OCI-LY3 (cell line): ENCODE data around the gene GPR62.
"Not testable (repeated sequence)": the region's sequence is repeated elsewhere in the genome, so short reads cannot be mapped to it uniquely, and the experiment has no call there.

Experiments
- H2AFZ ChIP-seq: fragments of 200-600, 300-600 bp; shearing (Covaris generic); 2 replicates; pipeline ENCODE4 v1.6.0; 2014; ENCODE audit warnings: antibody characterized with exemption, low read depth, low read length
- H3K27ac ChIP-seq: fragments of 200-600, 300-600 bp; sonication (generic); 2 replicates; pipeline ENCODE4 v1.5.1; 2014; ENCODE audit warnings: mild to moderate bottlenecking, low read length, moderate library complexity, mixed read lengths
- H3K27me3 ChIP-seq: fragments of 200-600, 300-600 bp; sonication (generic); 2 replicates; pipeline ENCODE4 v1.6.1; 2014; ENCODE audit warnings: low read depth, low read length, mixed read lengths
- H3K36me3 ChIP-seq: fragments of 200-600, 300-600 bp; sonication (generic); replicated peaks from 2 replicates; pipeline ENCODE3; 2014; ENCODE audit warnings: low read depth, low read length, mixed read lengths
- H3K4me1 ChIP-seq: fragments of 300-600, 200-600 bp; sonication (generic); 2 replicates; pipeline ENCODE4 v1.6.1; 2014; ENCODE audit warnings: low read length, mixed read lengths
- H3K4me2 ChIP-seq: fragments of 200-600, 300-600 bp; sonication (generic); 2 replicates; pipeline ENCODE4 v1.6.1; 2014; ENCODE audit warnings: low read length, mixed read lengths
- H3K4me3 ChIP-seq: fragments of 300-600, 200-600 bp; sonication (generic); 2 replicates; pipeline ENCODE4 v1.5.1; 2014; ENCODE audit warnings: antibody characterized with exemption, mild to moderate bottlenecking, low read length, moderate library complexity
- H3K79me2 ChIP-seq: fragments of 300-600, 200-600 bp; shearing (Covaris generic); 2 replicates; pipeline ENCODE4 v1.6.1; 2014; ENCODE audit warnings: mild to moderate bottlenecking, low read length, mixed read lengths
- H3K9ac ChIP-seq: fragments of 300-600, 200-600 bp; shearing (Covaris generic); 2 replicates; pipeline ENCODE4 v1.6.0; 2014; ENCODE audit warnings: mild to moderate bottlenecking, low read length, moderate library complexity
- H3K9me3 ChIP-seq: fragments of 200-600, 300-600 bp; shearing (Covaris generic); 2 replicates; pipeline ENCODE4 v1.6.1; 2014; ENCODE audit warnings: low read length, mixed read lengths; ENCODE audit not compliant: insufficient read depth
- H4K20me1 ChIP-seq: fragments of 200-600, 300-600 bp; sonication (generic); 2 replicates; pipeline ENCODE4 v1.6.1; 2016; ENCODE audit warnings: low read length, mixed read lengths; ENCODE audit not compliant: insufficient read depth
- EZH2phosphoT487 ChIP-seq: fragments of 200-600 bp; shearing (Covaris generic); IDR thresholded peaks from 2 replicates; pipeline ENCODE4 v1.6.1; 2018; ENCODE audit warnings: antibody characterized with exemption, mixed run types, low read depth
- TF ChIP-seq, protein P1 (sequence below): fragments of 200-600, 300-600 bp; sonication (generic); IDR thresholded peaks from 2 replicates; pipeline ENCODE4 v1.5.1; 2014; ENCODE audit warnings: antibody characterized with exemption, low read length, low read depth

Gene GPR62

DNA sequence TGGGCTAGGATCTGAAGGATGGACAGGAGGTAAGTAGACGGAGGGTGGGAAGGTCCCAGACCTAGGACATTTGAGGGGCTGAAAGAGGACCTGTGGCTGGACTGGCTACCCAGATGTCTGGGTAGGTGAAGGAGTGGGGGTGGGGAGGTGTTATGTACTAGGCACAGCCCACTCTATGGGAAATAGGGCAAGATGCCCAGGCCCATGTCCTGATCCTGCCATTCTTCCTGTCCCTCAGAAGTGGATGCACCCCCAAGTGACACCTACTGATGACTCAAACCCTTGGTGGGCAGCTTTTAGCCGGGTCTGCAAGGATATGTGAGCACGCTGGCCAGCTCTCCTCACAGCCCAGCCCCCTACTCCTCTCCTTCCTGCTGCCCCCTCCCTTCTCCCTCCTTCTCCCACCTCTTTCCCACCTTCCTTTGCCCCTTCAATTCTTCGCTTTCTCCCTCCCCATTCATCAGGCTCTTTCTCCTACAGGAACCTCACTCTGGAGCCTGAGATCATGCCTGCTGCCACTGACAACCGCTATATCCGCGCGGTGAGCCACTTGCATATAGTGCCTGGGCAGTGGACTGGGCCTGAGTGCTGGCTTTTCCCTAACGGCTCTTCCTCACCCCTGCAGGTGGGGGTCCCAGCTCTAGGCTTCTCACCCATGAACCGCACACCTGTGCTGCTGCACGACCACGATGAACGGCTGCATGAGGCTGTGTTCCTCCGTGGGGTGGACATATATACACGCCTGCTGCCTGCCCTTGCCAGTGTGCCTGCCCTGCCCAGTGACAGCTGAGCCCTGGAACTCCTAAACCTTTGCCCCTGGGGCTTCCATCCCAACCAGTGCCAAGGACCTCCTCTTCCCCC lies 33.3 kb downstream of the GPR62 start:
- Histone ChIP-seq H2AFZ (no peak overlapping the region), H3K79me2 (peaks cover 14% of the 10 kb centered on the region), H3K4me3 (no peak overlapping the region), H3K4me1 (peaks cover 22% of the 10 kb centered on the region), H3K9ac (no peak overlapping the region), H3K36me3 (peaks cover 19% of the 10 kb centered on the region), H3K4me2 (no peak overlapping the region), H4K20me1 (peaks cover 2% of the 10 kb centered on the region; the same call in 1 of the 2 replicates), H3K9me3 (no peaks in the 10 kb centered on the region), H3K27me3 (no peaks in the 10 kb centered on the region), H3K27ac (no peak overlapping the region)
- TF ChIP-seq, protein P1, sequence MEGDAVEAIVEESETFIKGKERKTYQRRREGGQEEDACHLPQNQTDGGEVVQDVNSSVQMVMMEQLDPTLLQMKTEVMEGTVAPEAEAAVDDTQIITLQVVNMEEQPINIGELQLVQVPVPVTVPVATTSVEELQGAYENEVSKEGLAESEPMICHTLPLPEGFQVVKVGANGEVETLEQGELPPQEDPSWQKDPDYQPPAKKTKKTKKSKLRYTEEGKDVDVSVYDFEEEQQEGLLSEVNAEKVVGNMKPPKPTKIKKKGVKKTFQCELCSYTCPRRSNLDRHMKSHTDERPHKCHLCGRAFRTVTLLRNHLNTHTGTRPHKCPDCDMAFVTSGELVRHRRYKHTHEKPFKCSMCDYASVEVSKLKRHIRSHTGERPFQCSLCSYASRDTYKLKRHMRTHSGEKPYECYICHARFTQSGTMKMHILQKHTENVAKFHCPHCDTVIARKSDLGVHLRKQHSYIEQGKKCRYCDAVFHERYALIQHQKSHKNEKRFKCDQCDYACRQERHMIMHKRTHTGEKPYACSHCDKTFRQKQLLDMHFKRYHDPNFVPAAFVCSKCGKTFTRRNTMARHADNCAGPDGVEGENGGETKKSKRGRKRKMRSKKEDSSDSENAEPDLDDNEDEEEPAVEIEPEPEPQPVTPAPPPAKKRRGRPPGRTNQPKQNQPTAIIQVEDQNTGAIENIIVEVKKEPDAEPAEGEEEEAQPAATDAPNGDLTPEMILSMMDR, result no peak
- no peak for TF ChIP-seq EZH2phosphoT487

- not testable (repeated sequence) for H2AFZ ChIP-seq, H3K4me2 ChIP-seq, H4K20me1 ChIP-seq, H3K27me3 ChIP-seq, H3K27ac ChIP-seq, H3K9ac ChIP-seq, H3K9me3 ChIP-seq, H3K4me3 ChIP-seq
- Histone ChIP-seq H3K4me1 (peaks cover 27% of the 10 kb centered on the region), H3K36me3 (peaks cover 36% of the 10 kb centered on the region), H3K79me2 (peaks cover 33% of the 10 kb centered on the region)
Measured at GRCh38 chr3:51990501-51990971, 35.4 kb downstream of the GPR62 start.

- Histone ChIP-seq H3K79me2 (peaks cover 35% of the 10 kb centered on the region), H4K20me1 (peaks cover 9% of the 10 kb centered on the region; the same call in 1 of the 2 replicates), H3K9ac (no peak overlapping the region), H2AFZ (no peak overlapping the region), H3K9me3 (no peaks in the 10 kb centered on the region), H3K4me2 (no peak overlapping the region), H3K4me3 (no peak overlapping the region), H3K27me3 (0 out of 2 replicates have a peak, but pooled peaks cover 5% of the 10 kb centered on the region), H3K27ac (0 out of 2 replicates have a peak overlapping the region, but pooled peaks have one; percentile 1), H3K4me1 (peaks cover 27% of the 10 kb centered on the region), H3K36me3 (peaks cover 36% of the 10 kb centered on the region)
- TF ChIP-seq, protein P1, result no peak
- no peak for TF ChIP-seq EZH2phosphoT487
Measured at GRCh38 chr3:51992017-51992682, 37.0 kb downstream of the GPR62 start.

DNA sequence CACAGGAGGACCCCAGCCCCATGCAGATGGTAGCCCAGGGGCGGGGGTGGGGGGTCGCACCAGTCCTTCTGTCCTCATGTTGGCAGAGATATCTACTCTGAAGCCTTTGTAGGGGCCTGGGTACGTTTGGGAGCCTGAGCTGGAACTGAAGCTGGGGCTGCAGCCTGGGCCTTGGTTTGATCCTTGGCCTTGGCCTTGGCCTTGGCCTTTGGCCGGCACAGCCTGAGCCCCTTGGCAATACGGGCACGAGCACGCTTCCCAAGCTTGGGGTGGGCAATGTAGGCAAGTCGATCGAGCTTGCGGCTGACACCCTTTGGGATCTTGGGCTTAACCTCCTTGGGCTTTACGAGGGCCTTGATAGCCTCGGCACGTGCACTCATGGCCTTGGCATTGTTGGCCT lies 38.5 kb downstream of the GPR62 start:
- not testable (repeated sequence) for H3K4me2 ChIP-seq, H3K9ac ChIP-seq, H3K27ac ChIP-seq

DNA sequence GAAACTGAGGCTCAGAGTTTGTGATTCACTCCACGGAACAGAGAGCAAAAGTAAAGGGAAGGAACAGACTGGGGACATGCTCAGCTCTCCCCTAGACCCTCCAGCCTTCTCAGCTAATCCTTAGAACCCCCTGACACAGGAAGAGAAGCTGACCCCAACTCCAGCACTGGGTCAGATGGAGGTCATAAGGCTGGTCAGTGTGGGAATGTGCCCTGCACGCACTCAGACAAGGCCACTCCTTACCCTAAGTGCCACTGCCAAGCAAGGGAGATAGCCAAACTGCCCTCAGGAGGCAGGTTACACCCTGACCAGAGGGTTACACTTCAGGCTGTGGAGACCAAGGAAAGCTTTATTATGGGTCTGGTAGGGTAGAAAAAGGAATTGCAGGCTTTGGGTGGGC lies 39.3 kb downstream of the GPR62 start:
- no peak for TF ChIP-seq EZH2phosphoT487
- TF ChIP-seq, protein P1, result no peak
- Histone ChIP-seq H3K4me3 (peak overlapping the region; percentile 91), H3K9me3 (no peaks in the 10 kb centered on the region), H3K36me3 (peaks cover 36% of the 10 kb centered on the region), H3K27me3 (peaks cover 14% of the 10 kb centered on the region), H3K4me2 (peak overlapping the region; percentile 98), H2AFZ (no peak overlapping the region), H4K20me1 (peaks cover 9% of the 10 kb centered on the region; the same call in 1 of the 2 replicates), H3K9ac (peak overlapping the region; percentile 98), H3K4me1 (peaks cover 27% of the 10 kb centered on the region), H3K79me2 (peaks cover 35% of the 10 kb centered on the region), H3K27ac (peak overlapping the region; percentile 72)

More for the DNA sequence above, 38.5 kb downstream of the GPR62 start:
- peaks cover 36% of the 10 kb centered on the region for H3K36me3 ChIP-seq
- not testable (repeated sequence) for H2AFZ ChIP-seq, H4K20me1 ChIP-seq, H3K4me3 ChIP-seq, H3K9me3 ChIP-seq
- H3K27me3 ChIP-seq, result peaks cover 11% of the 10 kb centered on the region
- H3K4me1 ChIP-seq, result peaks cover 27% of the 10 kb centered on the region
- peaks cover 35% of the 10 kb centered on the region for H3K79me2 ChIP-seq
